Loucy (cell line): ENCODE results near the gene TBCE.

ENCODE experiments used
- CTCF ChIP-seq: fragments of 200-600 bp; sonication (generic); conservative IDR thresholded peaks from 2 replicates; pipeline ENCODE4 v1.5.1; 2014; ENCODE audit warnings: mild to moderate bottlenecking, antibody characterized with exemption, low read length
- EZH2phosphoT487 ChIP-seq: fragments of 200-600 bp; IDR thresholded peaks from 2 replicates; pipeline ENCODE4 v1.6.1; 2018; ENCODE audit warnings: antibody characterized with exemption, mild to moderate bottlenecking, moderate library complexity, borderline replicate concordance

- TF ChIP-seq CTCF (no peak), EZH2phosphoT487 (no peak)
Measured at GRCh38 chr1:235500971-235501540, 133.8 kb downstream of the TBCE start.
